Heart left ventricle (tissue), 16 donors: ENCODE measurements around the gene HGFAC. TPM values are rescaled to one million over a fixed set of nuclear protein-coding genes. Genes with fewer than 3 reads are reported as not detected.

Experiments used
- ATAC-seq, 4 donors: fragments of 200-7000 bp; cut with Tn5 transposase; one replicate each; pipeline ENCODE4 v1.9.1; 2020 to 2022; ENCODE audit warnings: moderate library complexity in 4 of 4, mild to moderate bottlenecking in 3 of 4, moderate number of reproducible peaks in 1 of 4
- DNase-seq, 5 donors: peaks; one replicate each; pipeline ENCODE4 v3.0.0-alpha.2; 2020
- H3K27ac ChIP-seq, 12 donors: fragments of 200-600 bp; sonication (generic) in 4 of 12; one replicate each; pipeline versions ENCODE4 v1.5.0 to v1.8.0; 2016 to 2022; ENCODE audit warnings: mild to moderate bottlenecking in 2 of 12
- H3K27me3 ChIP-seq, 9 donors: fragments of 200-600 bp; sonication (generic) in 2 of 9; one replicate each; pipeline versions ENCODE4 v1.5.1 to v1.8.0; 2016 to 2022; ENCODE audit warnings: mild to moderate bottlenecking in 3 of 9
- H3K36me3 ChIP-seq, 9 donors: fragments of 200-600 bp; sonication (generic) in 2 of 9; one replicate each; pipeline versions ENCODE4 v1.5.0 to v1.8.0; 2018 to 2022; ENCODE audit warnings: mild to moderate bottlenecking in 2 of 9
- H3K4me1 ChIP-seq, 12 donors: fragments of 200-600 bp; sonication (generic) in 4 of 12; one replicate each; pipeline versions ENCODE4 v1.5.0 to v1.8.0; 2016 to 2022; ENCODE audit warnings: mild to moderate bottlenecking in 3 of 12
- H3K4me3 ChIP-seq, 12 donors: fragments of 200-600 bp; sonication (generic) in 4 of 12; one replicate each; pipeline versions ENCODE4 v1.5.0 to v1.8.0; 2017 to 2022; ENCODE audit warnings: mild to moderate bottlenecking in 9 of 12, moderate library complexity in 4 of 12
- H3K9me3 ChIP-seq, 12 donors: fragments of 200-600 bp; sonication (generic) in 4 of 12; one replicate each; pipeline versions ENCODE4 v1.5.0 to v1.8.0; 2016 to 2022; ENCODE audit warnings: mild to moderate bottlenecking in 1 of 12
- CTCF ChIP-seq, 12 donors: fragments of 200-600 bp; sonication (generic) in 4 of 12; IDR thresholded peaks; one replicate each; pipeline versions ENCODE4 v1.5.0 to v1.8.0; 2018 to 2022; ENCODE audit warnings: antibody characterized with exemption in 12 of 12, mild to moderate bottlenecking in 5 of 12
- POLR2A ChIP-seq, 2 donors: fragments of 450-650 bp; IDR thresholded peaks; one replicate each; pipeline ENCODE4 v1.6.1; 2017; ENCODE audit warnings: antibody characterized with exemption in 2 of 2, mild to moderate bottlenecking in 2 of 2, moderate library complexity in 2 of 2
- WGBS, 4 donors: extraction: QIAGEN DNeasy Blood & Tissue Kit in 2 of 4; methylation state at CpG; one replicate each; pipeline versions ENCODE4 v1.1.5 to v1.1.7; 2013 to 2018; 5-methylcytosine and 5-hydroxymethylcytosine counted together
- intact Hi-C, 10 donors: fragments of 100-400 bp; cut with DNase I; formaldehyde crosslinking; loops; one replicate each; pipeline versions ENCODE4 v1.11.1 to v1.14.2; 2022
- polyA plus RNA-seq, 2 donors: library from polyadenylated mRNA; stranded (reverse); fragments of 200-250 nt; gene quantifications; one replicate each; pipeline ENCODE4 v1.2.3, GENCODE V29; 2013
- total RNA-seq, 9 donors: library from RNA; depleted of rRNA in 2 of 9; stranded (reverse); fragments of >200 nt in 2 of 9; fragmentation: NEBNext Ultra II Directional in 3 of 9; extraction: Animal tissue kit (Norgen Biotek cat#: 25700) in 3 of 9; gene quantifications; one replicate each; pipeline versions ENCODE4 v1.1.0 to v1.2.4, GENCODE V29; 2016 to 2023
- donor health status: ischemic (EF 13 %, LVEDD 7.1; RV severe dilation, severe dysfunction).
- donor health status: healthy with polysubstance abuse.
- donor health status: DM: no; HTN: yes; CAD: no.
- donor health status: DM: no; HTN: no; CAD: no.
- donor health status: ischemic (EF 25% LVEDD 6.9; RV normal size, moderate dysfunction).
- donor health status: ischemic (EF 25% LVEDD 5.7; RV mildly dilated, moderate dysfunction).
- donor health status: healthy.
- donor health status: DM: yes; HTN: yes; CAD: no.
- donor health status: ischemic (EF 35%, LVEDD 5.7; RV mildly dilated, moderate dysfunction).
- donor health status: nonischemic (EF 11% LVEDD 7.7; RV severe dilation, severe dysfunction).
- donor health status: DM: yes; HTN: yes; CAD: no.
- donor health status: PGD.
- donor health status: ischemic (EF 29% LVEDD 5.4; RV normal size, mild dysfunction).
- donor health status: nonischemic (EF 23%, LVEDD 6.1; RV moderate dilation, normal function).

HGFAC gene
- total and polyA plus RNA-seq, 11 donors = 0.11 to 0.73 (median 0.47) TPM; not detected in 4

GRCh38 chr4:3467601-3468031, 25.8 kb downstream of the HGFAC start:
- WGBS, 4 donors = 46 to 72% (median 69%) methylated on average over 4 to 15 of the region's 15 CpGs
- DNase-seq (peak in 2 of 5 donors; percentile 20 to 30), ATAC-seq (no peak)
- Histone ChIP-seq H3K4me1 (peaks cover 0 to 76% (median 14%) of the 10 kb centered on the region in 12 donors), H3K27ac (peak overlapping the region in 10 of 12 donors; percentile 47 to 98 (median 90)), H3K27me3 (peaks cover 0 to 21% (median 9%) of the 10 kb centered on the region in 9 donors), H3K4me3 (no peak overlapping the region), H3K9me3 (no peaks in the 10 kb centered on the region), H3K36me3 (no peaks in the 10 kb centered on the region)
- intact Hi-C loops = no loop called here
- TF ChIP-seq POLR2A (IDR thresholded peaks at IDR 0.05) (no peak), CTCF (IDR thresholded peaks at IDR 0.05) (no peak)

GRCh38 chr4:3468154-3468553, 26.4 kb downstream of the HGFAC start:
- DNase-seq = peak in 2 of 5 donors; percentile 14 to 41
- 89 to 97% (median 91%) methylated on average over 10 of the region's 10 CpGs for WGBS, 4 donors
- H3K4me1 ChIP-seq = peaks cover 0 to 74% (median 15%) of the 10 kb centered on the region in 12 donors

GRCh38 chr4:3468804-3469203, 27.0 kb downstream of the HGFAC start:
- no peak for ATAC-seq
- H3K27ac ChIP-seq = peak overlapping the region in 4 of 12 donors; percentile 31 to 82 (median 72)
- no peak for DNase-seq
- H3K4me3 ChIP-seq = no peak overlapping the region
- peaks cover 0 to 74% (median 17%) of the 10 kb centered on the region in 12 donors for H3K4me1 ChIP-seq
- intact Hi-C loops = no loop called here
- no peaks in the 10 kb centered on the region for H3K9me3 ChIP-seq
- 83 to 95% (median 90%) methylated on average over 11 of the region's 11 CpGs for WGBS, 4 donors
- no peak for TF ChIP-seq POLR2A (IDR thresholded peaks at IDR 0.05)
- no peak for TF ChIP-seq CTCF (IDR thresholded peaks at IDR 0.05)
- peaks cover 0 to 13% (median 3%) of the 10 kb centered on the region in 9 donors for H3K27me3 ChIP-seq
- no peaks in the 10 kb centered on the region for H3K36me3 ChIP-seq

More at GRCh38 chr4:3468154-3468553, 26.4 kb downstream of the HGFAC start:
- peaks cover 0 to 18% (median 9%) of the 10 kb centered on the region in 9 donors for H3K27me3 ChIP-seq
- no peak overlapping the region for H3K4me3 ChIP-seq
- no peaks in the 10 kb centered on the region for H3K9me3 ChIP-seq
- TF ChIP-seq CTCF (IDR thresholded peaks at IDR 0.05) (no peak), POLR2A (IDR thresholded peaks at IDR 0.05) (no peak)
- no peaks in the 10 kb centered on the region for H3K36me3 ChIP-seq
- intact Hi-C loops = no loop called here
- ATAC-seq = no peak
- H3K27ac ChIP-seq = peak overlapping the region in 1 of 12 donors; percentile 95

GRCh38 chr4:3469386-3470243, 27.8 kb downstream of the HGFAC start:
- peaks cover 0 to 79% (median 17%) of the 10 kb centered on the region in 12 donors for H3K4me1 ChIP-seq
- intact Hi-C loops = no loop called here
- ATAC-seq (peak; percentile 40 to 59 (median 56)), DNase-seq (peak; percentile 52 to 81 (median 74))
- WGBS, 4 donors = 63 to 71% (median 65%) methylated on average over 28 to 31 of the region's 31 CpGs
- TF ChIP-seq CTCF (IDR thresholded peaks at IDR 0.05) (no peak), POLR2A (IDR thresholded peaks at IDR 0.05) (no peak)
- H3K36me3 ChIP-seq = no peaks in the 10 kb centered on the region
- peaks cover 0 to 5% (median 0%) of the 10 kb centered on the region in 9 donors for H3K27me3 ChIP-seq
- H3K27ac ChIP-seq = peak overlapping the region in 10 of 12 donors; percentile 16 to 82 (median 60)
- H3K4me3 ChIP-seq = no peak overlapping the region
- H3K9me3 ChIP-seq = no peaks in the 10 kb centered on the region
